GM23338 (cell line): ENCODE results near the gene USP32. TPM values are rescaled to one million over a fixed set of nuclear protein-coding genes. Genes with fewer than 3 reads are reported as not detected.

Source experiments
- ATAC-seq: fragments of 200-7000 bp; cut with Tn5 transposase; 3 replicates; pipeline ENCODE4 v1.9.1; 2020
- DNase-seq: peaks from one replicate; pipeline ENCODE4 v3.0.0-alpha.2; 2015; ENCODE audit warnings: low spot score
- H2AFZ ChIP-seq: fragments of 200-600 bp; sonication (generic); 2 replicates; pipeline ENCODE4 v1.8.0; 2016; ENCODE audit warnings: antibody characterized with exemption, mild to moderate bottlenecking, moderate library complexity
- H3F3A ChIP-seq: fragments of 200-600 bp; sonication (generic); replicated peaks from 2 replicates; pipeline ENCODE4 v1.8.0; 2017; ENCODE audit warnings: antibody characterized with exemption, mixed run types, low read depth
- H3K27ac ChIP-seq: fragments of 200-600 bp; sonication (generic); 2 replicates; pipeline ENCODE4 v1.6.1; 2016; ENCODE audit warnings: low read depth
- H3K27me3 ChIP-seq: fragments of 200-600 bp; sonication (generic); 2 replicates; pipeline ENCODE4 v1.8.0; 2016; ENCODE audit warnings: mild to moderate bottlenecking, mixed run types, moderate library complexity; ENCODE audit not compliant: insufficient read depth
- H3K36me3 ChIP-seq: fragments of 200-600 bp; sonication (generic); 2 replicates; pipeline ENCODE4 v1.8.0; 2016; ENCODE audit warnings: mild to moderate bottlenecking; ENCODE audit not compliant: insufficient read depth
- H3K4me1 ChIP-seq: fragments of 200-600 bp; sonication (generic); 2 replicates; pipeline ENCODE4 v1.8.0; 2016; ENCODE audit warnings: mild to moderate bottlenecking, moderate library complexity; ENCODE audit not compliant: insufficient read depth
- H3K4me2 ChIP-seq: fragments of 200-600 bp; sonication (generic); 2 replicates; pipeline ENCODE4 v1.7.1; 2017; ENCODE audit warnings: mixed run types
- H3K4me3 ChIP-seq: fragments of 200-600 bp; sonication (generic); 2 replicates; pipeline ENCODE4 v1.6.1; 2016; ENCODE audit warnings: mixed run types
- H3K79me2 ChIP-seq: fragments of 200-600 bp; sonication (generic); replicated peaks from 2 replicates; pipeline ENCODE4 v1.8.0; 2017; ENCODE audit warnings: mild to moderate bottlenecking; ENCODE audit not compliant: insufficient read depth
- H3K9me2 ChIP-seq: fragments of 200-600 bp; sonication (generic); 2 replicates; pipeline ENCODE4 v1.8.0; 2017; ENCODE audit not compliant: insufficient read depth
- H4K20me1 ChIP-seq: fragments of 200-600 bp; sonication (generic); replicated peaks from 2 replicates; pipeline ENCODE4 v1.8.0; 2017; ENCODE audit warnings: mild to moderate bottlenecking; ENCODE audit not compliant: insufficient read depth
- H3K27ac Mint-ChIP-seq: 2 replicates; pipeline ENCODE4 v1.8.0; 2020; ENCODE audit warnings: inconsistent platforms, mild to moderate bottlenecking, moderate library complexity, mixed read lengths
- H3K27me3 Mint-ChIP-seq: 3 replicates; pipeline ENCODE4 v1.8.0; 2022; ENCODE audit warnings: low read depth, mild to moderate bottlenecking, moderate library complexity, mixed read lengths, inconsistent platforms; ENCODE audit not compliant: insufficient read depth, poor library complexity
- H3K36me3 Mint-ChIP-seq: 3 replicates; pipeline ENCODE4 v1.8.0; 2021; ENCODE audit warnings: low read depth, mild to moderate bottlenecking, inconsistent platforms, moderate library complexity, mixed read lengths
- H3K4me1 Mint-ChIP-seq: 3 replicates; pipeline ENCODE4 v1.8.0; 2020; ENCODE audit warnings: mild to moderate bottlenecking, inconsistent platforms, mixed read lengths
- H3K4me3 Mint-ChIP-seq: 3 replicates; pipeline ENCODE4 v1.8.0; 2021; ENCODE audit warnings: moderate library complexity, mild to moderate bottlenecking, inconsistent platforms, mixed read lengths
- H3K9me3 Mint-ChIP-seq: 3 replicates; pipeline ENCODE4 v1.8.0; 2020; ENCODE audit warnings: moderate library complexity, mild to moderate bottlenecking, inconsistent platforms, mixed read lengths
- CREB1 ChIP-seq: fragments of 250-450 bp; sonication (Bioruptor Pico); IDR thresholded peaks from 2 replicates; pipeline ENCODE4 v1.5.0; 2020; ENCODE audit warnings: low read depth, mild to moderate bottlenecking, moderate library complexity
- CTCF ChIP-seq, 2 experiments: fragments of 200-600 bp in 1 of 2; sonication (generic) in 1 of 2; conservative IDR thresholded peaks; 2 replicates each; pipeline versions ENCODE4 v1.5.1 to v1.6.1; 2016 to 2017; ENCODE audit warnings: antibody characterized with exemption in 2 of 2, low read depth in 2 of 2, mild to moderate bottlenecking in 2 of 2, moderate library complexity in 1 of 2
- JUNB ChIP-seq: IDR thresholded peaks from one replicate; pipeline ENCODE4 v1.6.1; 2016; ENCODE audit warnings: antibody characterized with exemption; ENCODE audit not compliant: unreplicated experiment
- NANOG ChIP-seq: IDR thresholded peaks from 2 replicates; pipeline ENCODE4 v1.6.1; 2016; ENCODE audit warnings: antibody characterized with exemption, borderline replicate concordance
- ZNF331 ChIP-seq: fragments of 250-450 bp; sonication (Bioruptor Pico); IDR thresholded peaks from 2 replicates; pipeline ENCODE4 v1.5.0; 2020; ENCODE audit warnings: low read depth, mild to moderate bottlenecking, moderate library complexity
- polyA plus RNA-seq: library from polyadenylated mRNA; unstranded; fragments of >200 nt; fragmentation: Nextera tagmentation; extraction: Ambion mirVana; gene quantifications from 2 replicates; pipeline ENCODE4 v1.2.1, GENCODE V29; 2016
- total RNA-seq: library from RNA; depleted of rRNA; stranded (reverse); fragments of >200 nt; shearing (Covaris generic); gene quantifications from 2 replicates; pipeline ENCODE4 v1.2.3, GENCODE V29; 2014
- TF ChIP-seq, protein P1 (sequence below): fragments of 250-450 bp; sonication (Bioruptor Pico); IDR thresholded peaks from 2 replicates; pipeline ENCODE4 v1.5.0; 2020; ENCODE audit warnings: mild to moderate bottlenecking, moderate library complexity

USP32 gene
- total and polyA plus RNA-seq, 2 experiments from 2014 or later = 43.6 to 129 TPM

DNA sequence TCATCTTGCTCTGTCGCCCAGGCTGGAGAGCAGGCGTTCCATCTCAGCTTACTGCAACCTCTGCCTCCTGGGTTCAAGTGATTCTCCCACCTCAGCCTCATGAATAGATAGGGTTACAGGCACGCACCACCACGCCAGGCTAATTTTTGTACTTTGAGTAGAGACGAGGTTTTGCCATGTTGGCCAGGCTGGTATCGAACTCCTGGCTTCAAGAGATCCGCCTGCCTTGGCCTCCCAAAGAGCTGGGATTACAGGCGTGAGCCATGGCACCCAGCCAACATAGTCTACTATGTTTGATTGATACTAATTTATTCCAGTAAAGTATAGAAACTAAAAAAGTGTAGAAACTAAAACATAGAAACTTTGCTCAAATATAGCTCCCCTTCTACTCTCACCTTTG, 147.3 kb downstream of the USP32 start:
- peaks cover 2% of the 10 kb centered on the region for H3K27me3 Mint-ChIP-seq
- H3K9me3 Mint-ChIP-seq = no peaks in the 10 kb centered on the region
- Histone ChIP-seq H3K4me2 (no peak overlapping the region), H3K9me2 (no peaks in the 10 kb centered on the region), H3K4me3 (no peak overlapping the region), H3K27me3 (no peaks in the 10 kb centered on the region), H3K79me2 (no peaks in the 10 kb centered on the region), H3K27ac (no peak overlapping the region), H2AFZ (no peak overlapping the region), H3K4me1 (no peaks in the 10 kb centered on the region), H4K20me1 (no peaks in the 10 kb centered on the region; the same call in 1 of the 2 replicates), H3K36me3 (peaks cover 5% of the 10 kb centered on the region; the same call in 1 of the 2 replicates), H3F3A (no peaks in the 10 kb centered on the region)
- ATAC-seq (no peak), DNase-seq (no peak)
- H3K4me3 Mint-ChIP-seq = no peak overlapping the region
- TF ChIP-seq CTCF (conservative IDR thresholded peaks at IDR 0.05; ENCODE audit: low read depth in 2 of 2) (no peak), CREB1 (CRISPR knock-in tag) (no peak), ZNF331 (CRISPR knock-in tag) (no peak), JUNB (no peak), NANOG (no peak)
- peaks cover 25% of the 10 kb centered on the region for H3K36me3 Mint-ChIP-seq
- H3K4me1 Mint-ChIP-seq = no peaks in the 10 kb centered on the region
- H3K27ac Mint-ChIP-seq = no peak overlapping the region

GRCh38 chr17:60240290-60240689, 151.6 kb downstream of the USP32 start:
- H3K4me3 ChIP-seq = no peak overlapping the region
- no peak for DNase-seq
- no peaks in the 10 kb centered on the region for H3K4me1 ChIP-seq
- Mint-ChIP-seq H3K4me1 (no peaks in the 10 kb centered on the region), H3K4me3 (no peak overlapping the region), H3K27me3 (peaks cover 2% of the 10 kb centered on the region), H3K36me3 (peaks cover 10% of the 10 kb centered on the region), H3K9me3 (no peaks in the 10 kb centered on the region), H3K27ac (no peak overlapping the region)
- no peaks in the 10 kb centered on the region; the same call in none of the 2 replicates for H4K20me1 ChIP-seq
- no peak overlapping the region for H3K4me2 ChIP-seq
- H3K79me2 ChIP-seq = no peaks in the 10 kb centered on the region
- H3K9me2 ChIP-seq = no peaks in the 10 kb centered on the region
- no peaks in the 10 kb centered on the region for H3F3A ChIP-seq
- no peak for TF ChIP-seq JUNB
- TF ChIP-seq, protein P1, sequence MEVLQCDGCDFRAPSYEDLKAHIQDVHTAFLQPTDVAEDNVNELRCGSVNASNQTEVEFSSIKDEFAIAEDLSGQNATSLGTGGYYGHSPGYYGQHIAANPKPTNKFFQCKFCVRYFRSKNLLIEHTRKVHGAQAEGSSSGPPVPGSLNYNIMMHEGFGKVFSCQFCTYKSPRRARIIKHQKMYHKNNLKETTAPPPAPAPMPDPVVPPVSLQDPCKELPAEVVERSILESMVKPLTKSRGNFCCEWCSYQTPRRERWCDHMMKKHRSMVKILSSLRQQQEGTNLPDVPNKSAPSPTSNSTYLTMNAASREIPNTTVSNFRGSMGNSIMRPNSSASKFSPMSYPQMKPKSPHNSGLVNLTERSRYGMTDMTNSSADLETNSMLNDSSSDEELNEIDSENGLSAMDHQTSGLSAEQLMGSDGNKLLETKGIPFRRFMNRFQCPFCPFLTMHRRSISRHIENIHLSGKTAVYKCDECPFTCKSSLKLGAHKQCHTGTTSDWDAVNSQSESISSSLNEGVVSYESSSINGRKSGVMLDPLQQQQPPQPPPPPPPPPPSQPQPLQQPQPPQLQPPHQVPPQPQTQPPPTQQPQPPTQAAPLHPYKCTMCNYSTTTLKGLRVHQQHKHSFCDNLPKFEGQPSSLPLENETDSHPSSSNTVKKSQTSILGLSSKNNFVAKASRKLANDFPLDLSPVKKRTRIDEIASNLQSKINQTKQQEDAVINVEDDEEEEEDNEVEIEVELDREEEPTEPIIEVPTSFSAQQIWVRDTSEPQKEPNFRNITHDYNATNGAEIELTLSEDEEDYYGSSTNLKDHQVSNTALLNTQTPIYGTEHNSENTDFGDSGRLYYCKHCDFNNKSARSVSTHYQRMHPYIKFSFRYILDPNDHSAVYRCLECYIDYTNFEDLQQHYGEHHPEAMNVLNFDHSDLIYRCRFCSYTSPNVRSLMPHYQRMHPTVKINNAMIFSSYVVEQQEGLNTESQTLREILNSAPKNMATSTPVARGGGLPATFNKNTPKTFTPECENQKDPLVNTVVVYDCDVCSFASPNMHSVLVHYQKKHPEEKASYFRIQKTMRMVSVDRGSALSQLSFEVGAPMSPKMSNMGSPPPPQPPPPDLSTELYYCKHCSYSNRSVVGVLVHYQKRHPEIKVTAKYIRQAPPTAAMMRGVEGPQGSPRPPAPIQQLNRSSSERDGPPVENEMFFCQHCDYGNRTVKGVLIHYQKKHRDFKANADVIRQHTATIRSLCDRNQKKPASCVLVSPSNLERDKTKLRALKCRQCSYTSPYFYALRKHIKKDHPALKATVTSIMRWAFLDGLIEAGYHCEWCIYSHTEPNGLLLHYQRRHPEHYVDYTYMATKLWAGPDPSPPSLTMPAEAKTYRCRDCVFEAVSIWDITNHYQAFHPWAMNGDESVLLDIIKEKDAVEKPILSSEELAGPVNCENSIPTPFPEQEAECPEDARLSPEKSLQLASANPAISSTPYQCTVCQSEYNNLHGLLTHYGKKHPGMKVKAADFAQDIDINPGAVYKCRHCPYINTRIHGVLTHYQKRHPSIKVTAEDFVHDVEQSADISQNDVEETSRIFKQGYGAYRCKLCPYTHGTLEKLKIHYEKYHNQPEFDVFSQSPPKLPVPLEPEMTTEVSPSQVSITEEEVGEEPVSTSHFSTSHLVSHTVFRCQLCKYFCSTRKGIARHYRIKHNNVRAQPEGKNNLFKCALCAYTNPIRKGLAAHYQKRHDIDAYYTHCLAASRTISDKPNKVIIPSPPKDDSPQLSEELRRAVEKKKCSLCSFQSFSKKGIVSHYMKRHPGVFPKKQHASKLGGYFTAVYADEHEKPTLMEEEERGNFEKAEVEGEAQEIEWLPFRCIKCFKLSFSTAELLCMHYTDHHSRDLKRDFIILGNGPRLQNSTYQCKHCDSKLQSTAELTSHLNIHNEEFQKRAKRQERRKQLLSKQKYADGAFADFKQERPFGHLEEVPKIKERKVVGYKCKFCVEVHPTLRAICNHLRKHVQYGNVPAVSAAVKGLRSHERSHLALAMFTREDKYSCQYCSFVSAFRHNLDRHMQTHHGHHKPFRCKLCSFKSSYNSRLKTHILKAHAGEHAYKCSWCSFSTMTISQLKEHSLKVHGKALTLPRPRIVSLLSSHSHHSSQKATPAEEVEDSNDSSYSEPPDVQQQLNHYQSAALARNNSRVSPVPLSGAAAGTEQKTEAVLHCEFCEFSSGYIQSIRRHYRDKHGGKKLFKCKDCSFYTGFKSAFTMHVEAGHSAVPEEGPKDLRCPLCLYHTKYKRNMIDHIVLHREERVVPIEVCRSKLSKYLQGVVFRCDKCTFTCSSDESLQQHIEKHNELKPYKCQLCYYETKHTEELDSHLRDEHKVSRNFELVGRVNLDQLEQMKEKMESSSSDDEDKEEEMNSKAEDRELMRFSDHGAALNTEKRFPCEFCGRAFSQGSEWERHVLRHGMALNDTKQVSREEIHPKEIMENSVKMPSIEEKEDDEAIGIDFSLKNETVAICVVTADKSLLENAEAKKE = no peak
- H2AFZ ChIP-seq = no peak overlapping the region
- H3K27ac ChIP-seq = 0 out of 2 replicates have a peak overlapping the region, but pooled peaks have one; percentile 7
- no peaks in the 10 kb centered on the region; the same call in 1 of the 2 replicates for H3K36me3 ChIP-seq
- peak; percentile 42; the same call in 2 of the 3 replicates for ATAC-seq
- H3K27me3 ChIP-seq = no peaks in the 10 kb centered on the region
